Measurements from ENCODE around the gene NRP2.

Gene NRP2

DNA sequence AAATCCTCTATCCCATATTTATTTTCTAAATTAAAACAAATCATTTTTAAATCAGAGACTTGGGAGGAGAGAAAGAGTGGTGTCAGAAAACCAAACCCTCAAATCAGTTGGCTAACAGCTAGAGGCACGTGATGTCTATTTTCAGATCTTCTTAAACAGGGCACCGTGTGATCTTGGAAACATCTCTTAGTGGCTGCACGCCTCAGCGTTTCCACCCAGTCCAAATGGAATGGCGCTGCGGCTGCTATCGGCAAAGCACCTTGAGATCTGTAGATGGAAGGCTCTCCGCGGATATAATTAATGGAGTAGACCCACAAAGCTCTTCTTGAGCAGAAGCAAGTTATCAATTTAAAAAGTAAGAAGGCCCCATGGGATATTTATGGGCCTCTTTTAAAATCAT lies 50.0 kb downstream of the NRP2 start:
- no peak for DNase-seq (ENCODE audit: low spot score)

DNA sequence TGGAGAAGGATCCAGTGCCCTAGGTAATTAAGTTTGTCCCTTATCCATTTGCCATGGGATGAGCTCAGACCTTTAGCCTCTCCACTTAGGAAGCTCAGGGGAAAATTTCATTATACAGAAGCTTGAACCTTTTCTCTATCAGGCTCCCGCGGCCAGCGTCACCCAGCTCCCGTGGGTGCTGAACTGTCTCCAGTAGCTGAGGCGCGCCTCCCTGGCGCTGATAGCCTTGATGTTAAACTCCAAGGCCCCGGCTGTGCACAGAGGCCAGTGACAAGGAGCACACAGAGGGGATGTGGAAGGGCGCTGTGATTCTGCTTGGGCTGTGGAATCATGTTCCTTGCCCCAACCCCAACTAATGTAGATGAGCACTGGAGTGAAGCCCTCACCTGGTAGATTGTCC lies 50.8 kb downstream of the NRP2 start:
- no peak for DNase-seq (ENCODE audit: low spot score)

DNA sequence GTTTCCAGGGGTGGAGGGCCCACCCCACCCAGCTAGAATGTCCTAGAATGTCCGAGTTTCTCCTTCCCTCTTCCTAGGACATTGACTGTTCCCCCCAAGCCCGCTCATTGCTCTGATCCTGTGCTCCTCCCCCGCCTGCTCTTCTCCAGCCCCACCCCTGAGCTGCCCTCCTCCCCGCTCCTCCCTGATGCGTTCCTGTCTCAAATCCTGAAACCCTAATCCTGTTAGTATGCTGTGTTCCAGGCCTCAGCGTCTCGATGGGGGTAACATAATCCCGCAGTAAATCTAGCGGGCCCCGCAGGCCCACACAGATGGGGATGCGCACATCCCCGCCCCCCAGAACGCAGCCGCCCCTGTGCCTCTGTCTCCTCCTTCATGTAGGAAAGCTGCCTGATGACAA lies 51.3 kb downstream of the NRP2 start:
- DNase-seq (ENCODE audit: low spot score) = no peak

DNA sequence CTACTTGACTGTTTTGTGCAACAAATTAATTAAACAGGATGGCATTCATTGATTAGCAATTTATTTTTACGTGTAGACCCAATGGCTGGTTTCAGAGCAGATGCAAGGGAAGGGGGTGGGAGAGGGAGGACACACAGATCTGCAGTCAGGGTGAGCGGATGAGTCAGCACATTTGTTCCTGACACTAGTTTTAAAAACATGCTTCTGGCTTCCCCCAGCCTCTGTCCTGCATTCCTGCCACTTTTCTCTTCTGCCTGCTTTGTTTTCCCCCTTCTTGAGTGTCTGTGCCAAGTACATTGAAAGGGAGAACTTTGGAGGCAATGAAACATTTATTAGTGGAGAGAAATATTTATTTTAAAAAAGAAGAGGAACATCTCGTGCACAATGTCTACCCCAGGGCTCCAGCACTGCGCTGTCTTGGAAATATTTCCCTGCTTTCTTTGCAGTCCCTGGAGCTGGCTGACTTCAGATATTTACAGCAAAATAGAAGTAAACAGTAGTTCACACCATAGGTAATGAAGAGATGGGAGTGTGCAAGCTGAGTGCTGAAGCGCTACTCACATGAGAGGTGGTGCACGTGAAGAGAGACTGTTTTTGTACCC lies 52.2 kb downstream of the NRP2 start:
- DNase-seq (ENCODE audit: low spot score) = peak; percentile 35

DNA sequence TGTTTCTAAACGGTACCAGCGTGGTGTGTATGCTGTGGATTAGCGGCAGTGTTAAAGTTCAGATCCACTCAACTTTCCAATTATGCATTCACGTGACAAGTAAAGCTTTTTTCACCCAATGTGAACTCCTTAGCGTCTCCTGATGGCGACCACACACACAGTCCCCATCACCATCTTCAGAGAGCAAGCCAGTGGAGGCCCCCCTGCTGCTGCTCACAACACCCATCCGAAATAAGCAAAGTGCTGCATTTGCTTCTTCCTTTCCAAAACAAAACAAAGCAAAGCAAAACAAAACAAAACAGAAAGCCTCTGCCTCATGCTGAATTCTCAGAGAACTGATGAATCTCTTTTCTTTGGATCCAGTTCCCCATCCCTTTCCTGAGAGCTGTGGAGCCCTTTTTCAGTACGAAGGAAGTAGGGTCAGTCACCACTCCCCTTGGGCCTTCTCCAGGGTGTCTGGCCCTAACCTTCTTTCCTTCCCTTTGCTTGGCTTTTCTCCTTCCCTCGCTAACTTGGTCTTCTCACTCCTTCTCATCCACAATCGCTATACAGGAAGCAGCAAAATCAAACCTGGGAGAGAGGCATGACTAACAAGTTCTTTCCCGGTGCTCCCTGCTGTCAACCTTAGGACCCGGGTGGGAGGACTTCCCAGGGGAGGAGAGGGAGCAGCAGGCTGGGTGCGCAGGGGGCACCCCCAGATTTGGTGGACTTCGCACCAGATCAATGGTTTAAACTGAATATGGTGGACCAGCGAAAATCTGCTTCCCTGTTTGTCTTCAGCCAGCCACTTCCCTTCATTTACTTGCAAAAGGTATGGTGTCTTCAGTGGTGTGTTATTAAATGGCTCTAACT lies 56.0 kb downstream of the NRP2 start:
- DNase-seq (ENCODE audit: low spot score) = no peak

DNA sequence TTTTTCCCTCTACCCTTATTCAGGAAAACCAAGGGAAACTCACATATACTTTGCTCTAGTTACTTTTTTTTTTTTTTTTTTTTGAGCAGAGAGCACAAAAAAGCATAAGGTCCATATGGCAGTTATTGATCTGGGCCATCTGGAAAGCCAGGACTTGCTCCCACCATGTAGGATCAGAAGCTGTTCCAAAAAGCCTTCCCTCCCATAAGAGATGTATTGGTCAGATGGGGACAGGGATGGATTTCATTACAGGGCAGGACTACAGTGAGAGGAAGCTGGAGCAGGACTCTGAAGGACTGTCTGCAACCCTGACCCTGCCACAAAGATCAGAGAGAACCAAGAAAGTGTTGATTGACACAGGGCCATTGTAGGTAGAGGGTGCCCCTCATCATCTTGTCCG lies 57.3 kb downstream of the NRP2 start:
- DNase-seq (ENCODE audit: low spot score) = no peak

DNA sequence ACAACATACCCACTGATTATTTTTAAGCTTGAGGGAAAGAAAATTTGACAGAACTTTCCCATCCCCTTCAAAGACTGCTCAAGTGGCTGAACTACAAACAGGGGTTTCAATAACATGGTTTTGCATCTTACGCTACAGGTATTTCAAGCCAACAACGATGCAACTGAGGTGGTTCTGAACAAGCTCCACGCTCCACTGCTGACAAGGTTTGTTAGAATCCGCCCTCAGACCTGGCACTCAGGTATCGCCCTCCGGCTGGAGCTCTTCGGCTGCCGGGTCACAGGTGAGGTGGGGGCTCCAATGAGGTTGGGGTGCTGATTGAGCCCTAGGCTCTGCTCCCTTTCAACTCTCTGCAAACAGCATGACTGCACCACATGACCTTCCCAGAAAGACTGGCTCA lies 58.1 kb downstream of the NRP2 start:
- no peak for DNase-seq (ENCODE audit: low spot score)

DNA sequence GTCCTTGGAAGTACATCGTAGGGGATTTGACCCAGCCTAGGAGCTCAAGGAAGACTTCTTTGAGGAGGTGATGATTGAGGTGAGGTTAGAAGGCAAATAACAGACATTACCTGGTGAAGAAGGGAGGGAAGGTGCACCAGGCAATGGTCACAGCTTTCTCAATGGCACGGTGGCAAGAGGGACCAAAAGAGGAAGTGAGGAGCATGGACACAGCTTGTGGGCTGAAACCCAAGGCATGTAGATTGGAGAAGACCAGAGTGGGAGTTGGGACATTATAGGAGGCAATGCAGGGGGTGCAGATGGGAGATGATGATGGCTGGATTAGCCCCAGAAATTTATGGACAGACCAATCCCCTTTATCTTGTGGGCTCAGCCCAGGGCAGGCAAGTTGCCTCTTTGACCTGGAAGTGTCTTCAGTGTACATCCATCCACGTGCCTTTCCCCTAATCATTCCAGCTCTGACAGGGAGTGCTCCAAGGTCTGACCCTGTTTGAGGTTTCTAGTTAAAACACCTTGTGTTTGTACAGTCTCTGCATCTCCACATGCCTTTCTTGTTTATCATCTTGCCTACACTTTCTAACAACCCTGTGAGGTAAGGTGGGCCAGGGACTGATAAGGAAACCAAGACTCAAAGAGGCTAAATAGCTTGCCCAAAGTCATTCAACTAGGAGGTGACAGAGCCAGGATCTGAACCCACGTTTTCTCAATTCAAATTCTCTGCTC lies 59.1 kb downstream of the NRP2 start:
- DNase-seq (ENCODE audit: low spot score) = no peak

DNA sequence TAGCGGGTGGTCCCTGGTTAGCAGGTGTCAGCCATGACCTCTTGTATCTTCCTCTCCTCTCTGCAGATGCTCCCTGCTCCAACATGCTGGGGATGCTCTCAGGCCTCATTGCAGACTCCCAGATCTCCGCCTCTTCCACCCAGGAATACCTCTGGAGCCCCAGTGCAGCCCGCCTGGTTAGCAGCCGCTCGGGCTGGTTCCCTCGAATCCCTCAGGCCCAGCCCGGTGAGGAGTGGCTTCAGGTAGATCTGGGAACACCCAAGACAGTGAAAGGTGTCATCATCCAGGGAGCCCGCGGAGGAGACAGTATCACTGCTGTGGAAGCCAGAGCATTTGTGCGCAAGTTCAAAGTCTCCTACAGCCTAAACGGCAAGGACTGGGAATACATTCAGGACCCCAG lies 60.8 kb downstream of the NRP2 start:
- DNase-seq (ENCODE audit: low spot score) = no peak

DNA sequence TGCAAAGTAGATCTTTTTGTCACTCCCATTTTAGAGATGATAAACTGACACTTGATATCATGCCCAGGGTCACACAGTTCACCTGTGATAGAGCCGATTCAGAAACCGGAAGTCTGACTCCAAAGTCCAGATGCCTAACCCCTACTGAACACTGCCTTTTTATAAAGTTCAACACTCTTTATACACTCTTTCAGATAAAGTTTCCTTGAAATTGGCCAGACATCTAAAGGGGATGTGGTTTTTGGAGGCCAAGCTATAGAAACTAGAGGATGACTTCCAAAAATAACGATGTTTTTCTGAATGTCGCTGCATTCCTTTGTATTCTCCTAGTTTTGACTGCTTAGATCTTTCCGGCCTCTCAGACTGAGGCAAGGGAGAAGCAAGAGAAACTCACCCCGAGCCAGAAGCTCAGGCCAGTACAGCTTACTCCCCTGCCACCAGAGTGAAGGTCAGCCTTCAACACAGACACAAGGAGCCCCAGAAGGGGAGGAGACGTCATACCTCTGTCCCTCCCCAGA lies 61.8 kb downstream of the NRP2 start:
- no peak for DNase-seq (ENCODE audit: low spot score)

DNA sequence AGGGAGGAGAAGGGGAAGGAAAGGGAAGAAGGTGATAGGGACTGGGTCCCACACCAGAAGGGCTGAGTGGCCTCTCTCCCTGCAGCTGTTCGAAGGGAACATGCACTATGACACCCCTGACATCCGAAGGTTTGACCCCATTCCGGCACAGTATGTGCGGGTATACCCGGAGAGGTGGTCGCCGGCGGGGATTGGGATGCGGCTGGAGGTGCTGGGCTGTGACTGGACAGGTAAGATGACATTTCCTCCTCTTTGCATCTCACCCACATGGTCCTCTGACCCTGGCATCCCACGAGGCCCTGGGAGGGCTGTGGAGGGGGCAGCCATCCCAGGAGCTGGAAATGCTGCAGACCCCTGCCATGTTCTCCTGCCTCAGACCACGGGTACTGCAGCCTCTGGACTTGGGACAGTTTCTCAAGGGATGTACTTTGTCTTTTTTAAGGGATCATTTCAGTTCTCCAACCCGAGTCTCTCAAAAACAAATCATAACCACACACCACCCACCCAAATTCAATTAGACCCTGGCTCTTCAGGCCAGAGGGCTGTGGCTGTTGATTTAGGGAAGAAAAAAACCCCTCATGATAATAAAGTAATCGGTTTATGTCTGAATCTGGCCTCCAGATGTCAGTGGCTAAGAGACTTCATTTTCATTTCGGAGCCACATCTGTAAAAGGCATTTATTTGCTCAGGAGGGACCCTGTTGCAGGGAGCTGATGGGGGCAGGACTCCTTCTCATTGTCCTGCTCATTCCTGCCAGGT lies 63.5 kb downstream of the NRP2 start:
- DNase-seq (ENCODE audit: low spot score) = no peak

DNA sequence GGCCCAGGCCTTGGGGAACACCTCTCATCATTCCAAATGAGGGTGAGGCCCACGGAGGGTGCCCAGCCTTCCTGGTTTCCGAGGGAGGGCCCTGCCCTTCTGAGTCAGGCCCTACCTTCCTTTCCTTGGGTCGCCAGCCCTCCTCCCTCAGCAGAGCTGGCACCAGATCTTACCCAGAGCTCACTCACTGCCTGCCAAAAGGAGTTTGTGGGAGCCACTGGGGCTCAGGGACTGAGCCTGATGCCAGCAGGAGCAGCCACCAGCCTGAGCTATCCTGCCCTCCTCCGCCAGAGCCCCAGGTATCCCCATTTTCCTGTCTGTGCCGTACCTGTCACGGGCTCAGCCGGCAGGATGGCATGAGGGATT lies 64.1 kb downstream of the NRP2 start:
- no peak for DNase-seq (ENCODE audit: low spot score)

DNA sequence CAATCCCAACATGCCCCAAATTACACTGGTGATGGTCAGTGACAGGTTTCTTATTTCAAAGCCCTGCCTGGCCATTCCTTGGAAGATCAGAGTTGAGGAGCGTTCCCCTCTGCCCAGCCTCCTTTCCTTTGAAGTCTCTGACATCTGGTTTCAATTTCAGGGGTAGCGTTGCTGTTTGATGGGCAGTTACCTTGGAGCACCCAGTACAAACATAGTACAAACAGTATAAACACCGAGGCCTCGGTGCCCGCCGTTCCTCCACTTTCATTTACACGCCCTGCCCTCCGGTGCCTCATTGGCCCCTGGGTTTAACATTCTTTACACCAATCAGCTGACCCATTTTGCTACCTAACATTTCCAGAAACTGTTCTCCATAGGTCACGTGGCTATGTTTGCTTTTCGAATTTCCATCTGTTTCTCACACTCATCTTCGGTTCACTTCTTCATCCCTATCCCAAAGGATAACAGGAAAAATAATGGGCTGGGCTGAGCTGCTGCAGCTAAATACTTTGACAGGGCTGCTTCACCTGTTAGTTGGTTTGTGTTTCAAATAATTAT lies 65.6 kb downstream of the NRP2 start:
- no peak for DNase-seq (ENCODE audit: low spot score)

DNA sequence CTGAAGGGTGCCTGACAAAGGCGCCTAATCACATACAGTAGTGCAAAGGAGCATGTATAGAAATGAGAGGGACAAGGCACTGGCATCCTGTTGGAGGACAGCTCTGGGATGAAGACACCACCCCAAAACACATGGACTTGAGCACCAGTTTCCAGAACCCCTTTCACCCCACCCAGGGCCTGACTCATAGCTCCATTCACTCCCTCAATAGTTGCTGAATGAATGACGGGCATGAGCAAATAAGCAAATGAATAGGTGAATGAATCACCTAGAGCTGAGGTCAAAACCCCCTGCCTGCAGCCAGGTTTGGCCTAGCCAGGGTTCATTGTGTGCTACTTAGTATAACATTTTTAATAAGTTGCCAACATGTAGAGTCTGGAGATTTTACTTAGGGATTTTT lies 66.3 kb downstream of the NRP2 start:
- DNase-seq (ENCODE audit: low spot score) = no peak

DNA sequence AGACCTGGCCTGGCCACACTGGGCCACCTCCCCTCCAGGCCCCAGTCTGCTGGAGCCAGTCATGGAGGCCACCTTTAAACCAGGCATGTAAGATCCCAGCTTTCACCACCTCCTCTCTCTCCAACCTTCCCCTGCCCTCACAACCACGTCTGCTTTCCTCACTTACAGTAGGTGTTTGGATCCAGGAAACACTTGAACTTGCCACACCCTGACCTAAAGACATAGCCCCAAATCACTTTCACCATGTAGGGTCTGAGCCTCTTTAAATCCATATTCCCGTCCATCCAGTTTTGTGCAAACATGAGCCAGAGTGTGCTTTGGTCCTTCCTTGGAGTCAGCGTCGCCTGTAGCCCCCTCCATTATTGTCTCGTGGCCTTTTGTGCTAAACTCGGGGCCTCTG lies 66.8 kb downstream of the NRP2 start:
- DNase-seq (ENCODE audit: low spot score) = no peak

DNA sequence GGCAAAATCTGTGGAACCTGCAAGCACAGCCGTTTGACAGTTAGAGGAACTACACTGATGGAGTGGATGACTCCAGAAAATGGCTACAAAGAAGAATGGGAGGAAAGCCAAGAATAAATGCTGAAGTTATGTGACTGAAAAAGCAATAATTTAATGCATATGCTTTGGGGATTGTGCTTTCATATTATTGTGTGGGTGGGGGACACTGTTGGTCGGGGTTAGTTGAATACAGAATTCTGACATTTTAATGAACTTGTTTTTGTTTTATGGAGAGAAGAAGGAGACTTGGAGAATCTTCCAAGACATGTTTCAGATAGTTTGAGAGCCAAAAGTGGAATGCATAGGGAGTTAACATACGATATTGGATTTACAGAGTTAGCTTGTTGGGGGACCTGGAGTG lies 68.5 kb downstream of the NRP2 start:
- no peak for DNase-seq (ENCODE audit: low spot score)

DNA sequence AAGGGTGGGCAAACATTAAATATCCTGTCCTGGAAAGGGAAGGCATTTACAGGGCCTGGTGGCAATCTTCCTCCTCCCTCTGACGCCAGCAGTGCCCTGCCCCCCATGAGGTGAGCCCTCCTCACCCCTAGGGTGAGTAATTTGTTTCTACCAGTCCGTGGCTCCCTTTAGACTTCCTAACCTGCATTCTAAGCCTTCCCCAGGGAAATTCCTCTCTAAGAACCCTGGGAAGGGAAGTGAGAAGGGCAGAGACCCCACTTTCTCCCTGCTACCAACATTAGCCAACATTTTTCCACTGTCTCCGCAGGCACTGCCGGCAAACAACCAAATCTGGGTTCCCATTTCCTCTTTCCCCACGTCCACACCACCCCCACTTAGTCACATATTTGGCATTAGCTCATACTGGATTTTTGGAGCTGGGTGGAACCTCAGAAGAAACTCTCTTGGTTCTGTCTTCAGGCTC lies 69.3 kb downstream of the NRP2 start:
- no peak for DNase-seq (ENCODE audit: low spot score)

DNA sequence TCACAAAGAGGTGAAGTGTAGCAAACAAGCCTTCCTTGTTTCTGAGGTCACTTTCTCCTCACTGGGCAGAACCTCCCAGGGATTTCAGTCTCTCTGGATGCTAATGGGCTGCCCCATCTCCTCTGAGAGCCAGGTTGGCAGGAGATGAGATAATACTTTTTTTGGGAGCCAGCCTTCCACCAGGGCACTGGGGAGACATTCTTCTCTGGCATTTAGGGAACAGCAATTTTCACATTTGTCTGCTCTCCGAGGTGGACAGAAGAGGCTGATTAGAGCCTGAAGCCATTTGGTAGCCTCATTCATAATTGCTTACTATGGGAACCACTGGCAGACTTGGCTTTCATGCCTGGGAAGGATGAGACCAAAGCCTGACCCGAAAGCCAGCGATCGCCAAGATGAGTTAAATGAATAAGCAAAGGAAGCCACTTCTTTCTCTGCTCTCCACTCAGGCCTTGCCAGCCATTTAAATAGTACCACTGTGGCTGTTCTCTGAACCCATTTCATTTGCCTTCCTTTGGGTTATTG lies 70.1 kb downstream of the NRP2 start:
- DNase-seq (ENCODE audit: low spot score) = no peak

DNA sequence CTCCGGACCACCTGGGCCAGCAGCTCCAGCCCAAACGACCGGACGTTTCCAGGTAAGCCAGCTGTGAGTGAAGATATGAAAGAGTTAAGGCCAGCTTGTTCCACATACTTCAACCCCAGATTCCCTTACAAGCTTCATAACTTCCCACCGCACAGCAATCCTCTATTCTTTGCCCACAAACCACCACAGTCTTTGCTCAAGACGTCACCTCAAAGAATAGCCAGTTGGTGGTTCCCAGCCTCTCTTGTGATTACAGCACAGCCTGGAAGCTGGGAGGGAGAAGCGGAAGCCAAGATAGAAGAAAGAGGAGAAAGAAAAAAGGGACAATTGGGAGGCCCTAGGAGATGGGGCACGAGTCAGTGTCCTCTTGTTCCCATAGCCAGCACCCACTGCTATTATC lies 70.6 kb downstream of the NRP2 start:
- no peak for DNase-seq (ENCODE audit: low spot score)

DNA sequence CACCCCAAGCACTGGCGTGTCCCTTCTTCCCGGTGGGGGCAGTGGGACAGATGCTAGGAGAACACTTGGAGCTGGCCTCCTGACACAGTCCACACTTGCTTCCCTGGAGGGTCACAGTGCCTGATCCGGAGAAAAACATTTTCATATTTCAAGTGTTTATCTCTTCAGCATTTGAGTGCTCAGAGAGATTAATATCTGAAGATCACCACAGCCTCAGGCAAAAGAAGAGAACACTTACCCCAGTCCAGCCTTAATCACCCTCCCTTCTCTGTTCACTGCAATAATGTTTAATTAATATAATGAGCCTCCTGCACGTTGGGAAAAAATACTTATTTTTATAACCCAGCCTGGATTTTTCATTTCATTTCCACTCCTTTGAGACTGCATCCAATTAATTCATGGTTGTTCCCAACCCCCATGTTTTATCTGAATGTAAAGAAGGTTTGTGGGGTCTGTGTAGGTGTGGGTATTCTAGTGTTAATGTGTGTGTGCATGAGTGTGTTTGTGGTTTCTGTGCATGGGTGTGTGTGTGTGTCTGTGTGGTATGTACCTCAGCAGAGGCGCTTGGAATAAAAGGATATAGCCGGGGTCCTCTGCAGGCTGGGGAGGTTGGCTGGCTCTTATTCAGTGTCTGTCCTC lies 72.1 kb downstream of the NRP2 start:
- DNase-seq (ENCODE audit: low spot score) = no peak

DNA sequence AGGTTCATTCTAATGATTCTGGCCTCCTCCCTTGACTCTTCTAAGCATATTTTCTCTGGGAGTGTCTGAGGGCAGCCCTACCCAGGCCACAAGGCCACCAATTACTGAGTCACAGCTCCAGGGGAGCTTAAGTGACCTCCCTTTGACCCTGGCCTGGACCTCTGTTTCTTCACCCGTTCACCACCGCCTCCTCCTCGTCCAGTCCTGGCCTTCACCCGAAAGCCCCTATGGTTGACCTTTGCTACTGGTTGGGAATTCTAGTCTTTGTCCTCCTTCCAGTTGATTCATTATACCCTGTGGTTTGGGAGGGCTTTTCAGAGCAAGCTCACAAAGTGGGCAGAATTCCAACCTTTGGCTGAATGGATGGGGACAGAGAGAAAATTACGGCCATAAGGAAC lies 72.6 kb downstream of the NRP2 start:
- peak; percentile 47 for DNase-seq (ENCODE audit: low spot score)

Measured in HuH-7 (cell line).